HG02970 (cell line): ENCODE results near the gene NSMCE4A.
"Not testable (repeated sequence)": the region's sequence is repeated elsewhere in the genome, so short reads cannot be mapped to it uniquely, and the experiment has no call there.

Experiments
- ATAC-seq: cut with Tn5 transposase; IDR thresholded peaks from one replicate; pipeline ENCODE4 v1.9.1; 2021; ENCODE audit warnings: mild to moderate bottlenecking, moderate library complexity, moderate number of reproducible peaks; ENCODE audit not compliant: unreplicated experiment, low FRiP score

Gene NSMCE4A

GRCh38 chr10:121990015-121990677 lies 15.1 kb upstream of the NSMCE4A start:
- no peak for ATAC-seq

DNA sequence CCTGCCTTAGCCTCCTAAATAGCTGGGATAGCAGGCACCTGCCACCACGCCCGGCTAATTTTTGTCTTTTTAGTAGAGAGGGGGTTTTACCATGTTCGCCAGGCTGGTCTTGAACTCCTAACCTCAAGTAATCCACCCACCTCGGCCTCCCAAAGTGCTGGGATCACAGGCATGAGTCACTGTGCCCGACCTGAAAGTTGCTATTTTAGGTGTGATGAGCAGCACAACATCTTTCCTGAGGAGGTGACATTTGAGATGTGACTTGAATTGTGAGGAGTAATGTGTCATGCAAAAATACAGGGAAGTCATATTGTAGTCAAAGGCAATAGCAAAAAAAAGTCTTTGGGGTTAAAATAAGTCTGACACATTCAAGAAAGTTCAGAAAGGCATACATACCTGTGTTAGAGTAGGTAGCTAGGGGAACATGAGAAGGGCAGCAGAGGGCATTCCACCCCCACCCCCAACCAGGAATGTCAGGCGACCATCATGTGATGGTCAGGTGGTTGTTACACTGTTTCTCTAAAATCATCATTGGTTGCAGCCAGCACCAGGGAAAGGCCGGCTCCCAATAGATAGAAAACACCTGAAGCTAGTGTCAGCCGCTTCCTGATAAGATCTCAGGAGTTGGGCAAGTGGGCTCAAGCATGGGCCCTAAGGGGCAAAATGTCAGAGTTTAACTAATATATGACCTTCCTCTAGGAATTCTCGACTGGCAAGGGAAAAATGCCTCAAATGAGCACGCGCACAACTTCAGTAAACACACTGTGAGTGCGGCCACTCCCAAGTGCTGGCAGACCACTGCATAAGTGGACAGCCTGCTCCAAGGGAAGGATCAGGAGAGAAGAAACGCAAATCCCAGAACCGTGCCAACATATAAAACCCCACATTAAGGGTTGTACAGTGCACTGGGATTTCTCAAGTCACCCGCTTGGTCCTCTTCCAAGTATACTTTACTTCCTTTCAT lies 13.6 kb upstream of the NSMCE4A start, which contains the start of gene TACC2:
Gene TACC2, plus strand, starts transcription at position 803 of the 964 bp plus-strand sequence. CDS start 32,819 bp downstream, outside the sequence.
- no peak for ATAC-seq

- no peak for ATAC-seq
Observed at GRCh38 chr10:121984463-121984862, 9.4 kb upstream of the NSMCE4A start.

- no peak for ATAC-seq
Observed at GRCh38 chr10:121983852-121984251, 8.8 kb upstream of the NSMCE4A start.

- no peak for ATAC-seq
Observed at GRCh38 chr10:121981346-121981745, 6.3 kb upstream of the NSMCE4A start.

DNA sequence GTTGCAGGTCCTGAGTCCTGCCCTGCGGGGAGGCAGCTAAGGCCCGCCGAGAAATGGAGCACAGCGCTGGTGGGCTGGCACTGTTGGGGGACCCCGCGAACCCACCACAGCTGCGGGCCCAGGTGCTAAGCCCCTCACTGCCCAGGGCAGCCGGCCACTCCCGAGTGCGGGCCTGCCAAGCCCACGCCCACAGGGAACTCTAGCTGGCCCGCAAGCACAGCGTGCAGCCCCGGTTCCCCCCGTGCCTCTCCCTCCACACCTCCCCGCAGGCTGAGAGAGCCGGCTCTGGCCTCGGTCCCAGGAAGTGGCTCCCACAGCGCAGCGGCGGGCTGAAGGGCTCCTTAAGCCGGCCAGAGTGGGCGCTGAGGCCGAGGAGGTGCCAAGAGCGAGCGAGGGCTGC lies 3.5 kb upstream of the NSMCE4A start:
- ATAC-seq: no peak

GRCh38 chr10:121976607-121977006 lies 1.6 kb upstream of the NSMCE4A start:
- ATAC-seq: no peak

DNA sequence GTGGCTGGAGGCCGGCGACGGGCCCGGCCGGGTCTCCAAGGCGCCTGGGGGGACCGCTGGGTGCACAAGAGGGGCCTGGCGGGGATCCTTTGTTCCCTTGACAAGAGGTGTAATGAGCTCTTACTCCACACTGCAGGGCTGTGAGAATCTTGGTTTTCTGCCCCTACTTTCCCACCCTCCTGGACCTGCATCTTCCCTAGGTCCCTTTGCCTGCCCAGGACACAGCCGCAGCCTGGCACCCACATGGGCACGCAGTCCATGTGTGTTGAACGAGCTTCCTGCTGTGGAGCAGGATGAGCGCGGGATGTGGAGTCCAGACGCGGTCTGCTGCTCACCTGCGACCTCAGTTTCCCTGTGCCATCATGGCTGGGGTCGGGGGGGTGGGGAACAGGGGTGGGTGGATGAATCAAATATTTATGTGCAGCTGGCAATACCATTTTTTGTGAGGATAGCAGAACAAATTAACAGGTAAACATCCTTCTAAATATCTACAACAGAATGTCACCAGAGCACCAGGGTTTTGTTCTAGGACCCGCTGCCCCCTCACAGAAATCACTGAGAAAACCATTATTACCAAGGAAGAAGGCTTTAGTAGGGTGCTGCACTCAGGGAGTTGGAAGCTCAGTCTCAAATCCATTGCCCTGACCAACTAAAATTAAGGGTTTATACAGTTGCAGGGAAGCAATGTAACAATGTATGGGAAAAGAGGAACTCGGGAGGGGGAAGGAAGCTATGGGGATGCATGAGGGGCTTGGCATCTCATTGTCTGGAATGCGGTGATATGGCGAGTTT lies 474 bp upstream of the NSMCE4A start:
- ATAC-seq: no peak

DNA sequence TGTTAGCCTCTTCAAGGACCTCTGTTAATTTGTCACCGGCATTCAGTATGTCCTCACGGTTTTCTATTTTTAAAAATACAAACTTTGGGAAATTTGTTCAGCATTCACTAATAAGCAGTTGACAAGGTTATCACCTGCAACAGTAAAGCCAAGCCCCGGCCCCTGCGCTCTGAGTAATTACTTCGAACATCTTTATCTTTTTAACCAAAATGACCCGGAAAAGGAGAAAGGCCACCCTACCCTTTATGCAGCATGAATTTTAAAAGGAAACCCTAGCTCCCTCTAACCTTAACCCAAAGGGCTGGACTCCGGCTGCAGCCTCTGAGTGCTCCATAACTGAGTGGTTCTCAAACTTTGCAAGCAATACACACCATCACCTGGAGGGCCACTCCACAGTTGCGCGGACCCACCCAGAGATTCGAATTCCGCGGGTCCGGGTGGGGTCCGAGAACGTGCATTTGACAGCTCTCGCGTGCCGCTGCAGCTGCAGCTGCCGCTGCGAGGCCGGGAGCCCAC lies 940 bp downstream of the NSMCE4A start:
- no peak for ATAC-seq

GRCh38 chr10:121969086-121969485 lies 5.9 kb downstream of the NSMCE4A start:
- ATAC-seq: not testable (repeated sequence)

- ATAC-seq: no peak
Observed at GRCh38 chr10:121965996-121966395, 9.0 kb downstream of the NSMCE4A start.

DNA sequence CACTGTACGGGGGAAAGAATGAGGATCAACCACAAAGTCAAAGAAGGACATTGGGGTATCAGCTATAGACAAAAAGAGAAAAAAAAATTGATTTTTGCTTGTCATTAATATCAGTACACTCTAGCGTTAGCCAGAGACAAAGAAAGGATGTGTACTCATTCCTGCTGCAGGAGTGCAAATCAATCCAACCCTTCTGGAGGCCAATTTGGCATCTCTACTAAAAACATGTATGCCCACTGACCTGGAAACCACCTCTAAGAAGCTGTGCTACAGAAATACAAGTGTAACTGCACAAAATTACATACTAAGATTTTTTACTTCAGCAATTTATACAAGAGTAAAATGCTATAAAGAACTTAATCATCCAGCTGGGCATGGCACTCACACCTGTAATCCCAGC lies 13.6 kb downstream of the NSMCE4A start:
- ATAC-seq: no peak

- ATAC-seq: no peak
Observed at GRCh38 chr10:121959671-121960070, 15.3 kb downstream of the NSMCE4A start.

DNA sequence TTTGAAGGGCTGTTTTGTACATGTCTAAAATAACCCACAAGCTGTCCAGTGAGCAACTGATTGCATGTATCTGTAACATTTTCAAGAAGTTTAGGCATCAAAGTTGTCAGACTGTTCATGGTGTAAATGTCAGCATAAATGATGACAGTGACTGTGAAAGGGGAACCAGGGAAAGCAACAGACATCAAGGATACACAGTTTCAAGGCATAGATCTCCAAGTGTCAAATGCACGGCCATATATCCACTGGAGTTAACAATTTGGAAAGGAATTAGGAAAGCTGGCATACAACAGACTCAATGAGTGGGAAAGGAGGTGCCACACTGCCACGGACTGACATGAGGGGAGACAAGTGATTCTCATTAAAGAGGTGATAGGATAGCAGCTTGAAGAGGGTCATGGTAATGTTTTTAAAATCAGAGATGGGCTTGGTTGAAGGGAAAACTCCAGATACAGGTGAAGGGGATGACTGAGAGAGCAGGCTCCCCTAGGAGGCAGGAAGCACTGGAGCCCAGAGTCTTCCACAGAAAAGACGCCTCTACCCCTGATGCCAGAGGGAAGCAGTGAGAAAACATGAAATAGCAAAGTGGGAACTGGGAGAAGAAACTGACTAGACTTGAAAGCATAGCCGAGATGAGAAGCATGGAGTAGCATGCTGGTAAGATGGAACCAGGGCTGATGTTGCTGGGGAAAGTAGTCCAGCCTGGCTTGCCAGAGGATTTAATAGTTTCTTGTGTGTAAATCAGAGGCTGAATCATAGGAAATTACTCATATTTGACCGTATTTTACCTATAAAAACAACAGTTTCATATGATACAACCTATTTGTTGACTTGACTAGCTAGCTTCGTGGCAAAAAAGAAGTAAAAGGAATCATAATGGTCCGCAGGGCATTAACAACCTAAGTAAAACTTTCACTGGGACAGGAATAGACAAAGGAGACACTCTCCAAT lies 18.6 kb downstream of the NSMCE4A start:
- no peak for ATAC-seq

- no peak for ATAC-seq
Observed at GRCh38 chr10:121952226-121952625, 22.8 kb downstream of the NSMCE4A start.

- no peak for ATAC-seq
Observed at GRCh38 chr10:121949451-121949850, 25.6 kb downstream of the NSMCE4A start.

- ATAC-seq: no peak
Observed at GRCh38 chr10:121949049-121949448, 26.0 kb downstream of the NSMCE4A start.

DNA sequence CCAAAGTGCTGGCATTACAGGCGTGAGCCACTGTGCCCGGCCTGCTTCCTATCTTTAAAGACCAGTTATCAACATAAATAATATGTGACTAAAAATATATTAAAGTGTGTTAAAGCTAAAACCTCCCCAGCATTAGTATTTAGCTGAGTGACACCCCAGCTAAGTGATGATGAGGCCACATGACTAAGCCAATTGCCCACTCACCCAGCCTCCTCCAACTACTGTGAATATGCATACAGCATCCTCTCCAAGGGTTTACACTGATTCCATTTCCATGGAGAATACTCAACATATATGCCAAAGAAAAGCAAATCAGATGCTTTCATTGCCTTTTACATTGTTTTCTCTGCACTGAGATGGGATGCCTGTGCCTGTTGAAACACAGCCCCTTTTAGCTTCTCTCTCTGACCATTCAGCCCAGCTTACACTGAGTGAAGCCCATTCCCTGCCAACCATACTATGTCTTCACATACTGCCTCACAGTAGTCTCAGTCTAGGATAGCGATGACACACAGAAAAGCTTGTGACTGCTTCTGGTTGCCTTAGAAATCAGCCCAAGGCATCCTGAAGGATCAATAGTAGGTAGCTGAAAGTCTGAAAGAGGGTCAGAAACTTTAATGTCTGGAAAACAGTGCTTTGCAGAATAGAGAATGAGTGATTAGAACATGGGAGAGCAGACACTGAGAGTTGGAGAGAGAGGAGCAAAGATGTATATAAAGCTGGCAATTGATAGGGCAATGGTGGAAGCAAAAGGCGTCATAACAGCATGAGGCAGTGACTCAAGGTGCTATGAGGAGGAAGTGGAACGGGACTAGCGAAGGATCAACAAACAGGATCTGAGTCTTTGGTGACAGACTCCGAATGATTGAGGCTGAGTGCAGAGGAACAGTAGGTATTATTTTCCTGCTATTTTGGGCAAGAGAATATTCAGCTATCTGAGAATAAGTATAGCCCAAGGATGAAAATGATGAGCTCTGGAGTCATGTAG lies 27.4 kb downstream of the NSMCE4A start:
- no peak for ATAC-seq
